Stimulated activated CD4-positive, alpha-beta T cell treated with anti-CD3 and anti-CD28 coated beads, Interleukin-12 subunit alpha, Interleukin-12 subunit beta, amount 100 ng/mL, for 24 hours (primary cell): Measurements from ENCODE around the gene IGFBP1.

Experiments used
- DNase-seq, 2 experiments: peaks; one replicate each; pipeline ENCODE4 v3.0.0-alpha.2; 2020; ENCODE audit warnings: low read depth in 2 of 2

Gene IGFBP1

GRCh38 chr7:45881280-45881758 lies 7.0 kb upstream of the IGFBP1 start:
- DNase-seq, result no peak

- no peak for DNase-seq
Observed at GRCh38 chr7:45881759-45882464, 6.4 kb upstream of the IGFBP1 start.

- no peak for DNase-seq
Observed at GRCh38 chr7:45882465-45882810, 5.8 kb upstream of the IGFBP1 start.

GRCh38 chr7:45884136-45884535 lies 4.2 kb upstream of the IGFBP1 start:
- no peak for DNase-seq

GRCh38 chr7:45885264-45885882 lies 2.9 kb upstream of the IGFBP1 start:
- DNase-seq, result no peak

GRCh38 chr7:45886931-45887667 lies 1.2 kb upstream of the IGFBP1 start:
- DNase-seq, result no peak

GRCh38 chr7:45888993-45889366 lies 692 bp downstream of the IGFBP1 start:
- no peak for DNase-seq

- DNase-seq, result no peak
Observed at GRCh38 chr7:45889367-45890067, 1.2 kb downstream of the IGFBP1 start.

GRCh38 chr7:45890125-45890901 lies 2.0 kb downstream of the IGFBP1 start:
- no peak for DNase-seq

GRCh38 chr7:45890902-45891461 lies 2.7 kb downstream of the IGFBP1 start:
- no peak for DNase-seq

GRCh38 chr7:45891462-45892402 lies 3.4 kb downstream of the IGFBP1 start:
- DNase-seq, result no peak

GRCh38 chr7:45892407-45893035 lies 4.2 kb downstream of the IGFBP1 start:
- DNase-seq, result no peak

GRCh38 chr7:45893374-45893995 lies 5.2 kb downstream of the IGFBP1 start:
- no peak for DNase-seq

- no peak for DNase-seq
Observed at GRCh38 chr7:45893996-45894664, 5.8 kb downstream of the IGFBP1 start.

- no peak for DNase-seq
Observed at GRCh38 chr7:45894665-45895062, 6.4 kb downstream of the IGFBP1 start.

- DNase-seq, result no peak
Observed at GRCh38 chr7:45897042-45897690, 8.9 kb downstream of the IGFBP1 start.

- DNase-seq, result no peak
Observed at GRCh38 chr7:45898222-45898621, 9.9 kb downstream of the IGFBP1 start.

GRCh38 chr7:45901566-45901965 lies 13.3 kb downstream of the IGFBP1 start:
- DNase-seq, result no peak
